GM23338 (cell line): ENCODE data around the gene TULP1. TPM values are rescaled to one million over a fixed set of nuclear protein-coding genes. Genes with fewer than 3 reads are reported as not detected.
A peak's percentile ranks its signal among the peaks of the same experiment; 100 is the strongest.

Experiments used
- ATAC-seq: fragments of 200-7000 bp; cut with Tn5 transposase; 3 replicates; pipeline ENCODE4 v1.9.1; 2020
- DNase-seq: peaks from one replicate; pipeline ENCODE4 v3.0.0-alpha.2; 2015; ENCODE audit warnings: low spot score
- H2AFZ ChIP-seq: fragments of 200-600 bp; sonication (generic); 2 replicates; pipeline ENCODE4 v1.8.0; 2016; ENCODE audit warnings: antibody characterized with exemption, mild to moderate bottlenecking, moderate library complexity
- H3F3A ChIP-seq: fragments of 200-600 bp; sonication (generic); replicated peaks from 2 replicates; pipeline ENCODE4 v1.8.0; 2017; ENCODE audit warnings: antibody characterized with exemption, mixed run types, low read depth
- H3K27ac ChIP-seq: fragments of 200-600 bp; sonication (generic); 2 replicates; pipeline ENCODE4 v1.6.1; 2016; ENCODE audit warnings: low read depth
- H3K27me3 ChIP-seq: fragments of 200-600 bp; sonication (generic); 2 replicates; pipeline ENCODE4 v1.8.0; 2016; ENCODE audit warnings: mild to moderate bottlenecking, mixed run types, moderate library complexity; ENCODE audit not compliant: insufficient read depth
- H3K36me3 ChIP-seq: fragments of 200-600 bp; sonication (generic); 2 replicates; pipeline ENCODE4 v1.8.0; 2016; ENCODE audit warnings: mild to moderate bottlenecking; ENCODE audit not compliant: insufficient read depth
- H3K4me1 ChIP-seq: fragments of 200-600 bp; sonication (generic); 2 replicates; pipeline ENCODE4 v1.8.0; 2016; ENCODE audit warnings: mild to moderate bottlenecking, moderate library complexity; ENCODE audit not compliant: insufficient read depth
- H3K4me2 ChIP-seq: fragments of 200-600 bp; sonication (generic); 2 replicates; pipeline ENCODE4 v1.7.1; 2017; ENCODE audit warnings: mixed run types
- H3K4me3 ChIP-seq: fragments of 200-600 bp; sonication (generic); 2 replicates; pipeline ENCODE4 v1.6.1; 2016; ENCODE audit warnings: mixed run types
- H3K79me2 ChIP-seq: fragments of 200-600 bp; sonication (generic); replicated peaks from 2 replicates; pipeline ENCODE4 v1.8.0; 2017; ENCODE audit warnings: mild to moderate bottlenecking; ENCODE audit not compliant: insufficient read depth
- H3K9me2 ChIP-seq: fragments of 200-600 bp; sonication (generic); 2 replicates; pipeline ENCODE4 v1.8.0; 2017; ENCODE audit not compliant: insufficient read depth
- H4K20me1 ChIP-seq: fragments of 200-600 bp; sonication (generic); replicated peaks from 2 replicates; pipeline ENCODE4 v1.8.0; 2017; ENCODE audit warnings: mild to moderate bottlenecking; ENCODE audit not compliant: insufficient read depth
- H3K27ac Mint-ChIP-seq: 2 replicates; pipeline ENCODE4 v1.8.0; 2020; ENCODE audit warnings: inconsistent platforms, mild to moderate bottlenecking, moderate library complexity, mixed read lengths
- H3K27me3 Mint-ChIP-seq: 3 replicates; pipeline ENCODE4 v1.8.0; 2022; ENCODE audit warnings: low read depth, mild to moderate bottlenecking, moderate library complexity, mixed read lengths, inconsistent platforms; ENCODE audit not compliant: insufficient read depth, poor library complexity
- H3K36me3 Mint-ChIP-seq: 3 replicates; pipeline ENCODE4 v1.8.0; 2021; ENCODE audit warnings: low read depth, mild to moderate bottlenecking, inconsistent platforms, moderate library complexity, mixed read lengths
- H3K4me1 Mint-ChIP-seq: 3 replicates; pipeline ENCODE4 v1.8.0; 2020; ENCODE audit warnings: mild to moderate bottlenecking, inconsistent platforms, mixed read lengths
- H3K4me3 Mint-ChIP-seq: 3 replicates; pipeline ENCODE4 v1.8.0; 2021; ENCODE audit warnings: moderate library complexity, mild to moderate bottlenecking, inconsistent platforms, mixed read lengths
- H3K9me3 Mint-ChIP-seq: 3 replicates; pipeline ENCODE4 v1.8.0; 2020; ENCODE audit warnings: moderate library complexity, mild to moderate bottlenecking, inconsistent platforms, mixed read lengths
- CREB1 ChIP-seq: fragments of 250-450 bp; sonication (Bioruptor Pico); IDR thresholded peaks from 2 replicates; pipeline ENCODE4 v1.5.0; 2020; ENCODE audit warnings: low read depth, mild to moderate bottlenecking, moderate library complexity
- CTCF ChIP-seq, 2 experiments: fragments of 200-600 bp in 1 of 2; sonication (generic) in 1 of 2; conservative IDR thresholded peaks; 2 replicates each; pipeline versions ENCODE4 v1.5.1 to v1.6.1; 2016 to 2017; ENCODE audit warnings: antibody characterized with exemption in 2 of 2, low read depth in 2 of 2, mild to moderate bottlenecking in 2 of 2, moderate library complexity in 1 of 2
- EZH2 ChIP-seq: fragments of 200-600 bp; sonication (generic); IDR thresholded peaks from one replicate; pipeline ENCODE4 v1.8.0; 2017; ENCODE audit warnings: antibody characterized with exemption, mild to moderate bottlenecking, low read depth; ENCODE audit not compliant: unreplicated experiment
- EZH2phosphoT487 ChIP-seq: fragments of 200-600 bp; sonication (generic); IDR thresholded peaks from one replicate; pipeline ENCODE4 v1.8.1; 2018; ENCODE audit warnings: antibody characterized with exemption; ENCODE audit not compliant: unreplicated experiment
- JUNB ChIP-seq: IDR thresholded peaks from one replicate; pipeline ENCODE4 v1.6.1; 2016; ENCODE audit warnings: antibody characterized with exemption; ENCODE audit not compliant: unreplicated experiment
- NANOG ChIP-seq: IDR thresholded peaks from 2 replicates; pipeline ENCODE4 v1.6.1; 2016; ENCODE audit warnings: antibody characterized with exemption, borderline replicate concordance
- POLR2AphosphoS5 ChIP-seq: IDR thresholded peaks from 2 replicates; pipeline ENCODE4 v1.6.1; 2016; ENCODE audit warnings: antibody characterized with exemption, low read depth
- STAT1 ChIP-seq: IDR thresholded peaks from one replicate; pipeline ENCODE4 v1.6.1; 2016; ENCODE audit warnings: antibody characterized with exemption; ENCODE audit not compliant: unreplicated experiment
- ZNF114 ChIP-seq: fragments of 250-450 bp; sonication (Bioruptor Pico); IDR thresholded peaks from 2 replicates; pipeline ENCODE4 v1.5.0; 2020; ENCODE audit warnings: mild to moderate bottlenecking, moderate library complexity
- ZNF331 ChIP-seq: fragments of 250-450 bp; sonication (Bioruptor Pico); IDR thresholded peaks from 2 replicates; pipeline ENCODE4 v1.5.0; 2020; ENCODE audit warnings: low read depth, mild to moderate bottlenecking, moderate library complexity
- polyA plus RNA-seq: library from polyadenylated mRNA; unstranded; fragments of >200 nt; fragmentation: Nextera tagmentation; extraction: Ambion mirVana; gene quantifications from 2 replicates; pipeline ENCODE4 v1.2.1, GENCODE V29; 2016
- total RNA-seq: library from RNA; depleted of rRNA; stranded (reverse); fragments of >200 nt; shearing (Covaris generic); gene quantifications from 2 replicates; pipeline ENCODE4 v1.2.3, GENCODE V29; 2014
- TF ChIP-seq, protein P1 (sequence below): fragments of 250-450 bp; sonication (Bioruptor Pico); IDR thresholded peaks from 2 replicates; pipeline ENCODE4 v1.5.0; 2020; ENCODE audit warnings: mild to moderate bottlenecking, moderate library complexity
- TF ChIP-seq, protein P2 (sequence below): IDR thresholded peaks from 2 replicates; pipeline ENCODE4 v1.6.1; 2016; ENCODE audit warnings: antibody characterized with exemption
- TF ChIP-seq, protein P3 (sequence below): IDR thresholded peaks from one replicate; pipeline ENCODE4 v1.6.1; 2018; ENCODE audit warnings: antibody characterized with exemption; ENCODE audit not compliant: unreplicated experiment

The TULP1 gene
- total and polyA plus RNA-seq, 2 experiments from 2014 or later: 3.0 to 3.8 TPM

DNA sequence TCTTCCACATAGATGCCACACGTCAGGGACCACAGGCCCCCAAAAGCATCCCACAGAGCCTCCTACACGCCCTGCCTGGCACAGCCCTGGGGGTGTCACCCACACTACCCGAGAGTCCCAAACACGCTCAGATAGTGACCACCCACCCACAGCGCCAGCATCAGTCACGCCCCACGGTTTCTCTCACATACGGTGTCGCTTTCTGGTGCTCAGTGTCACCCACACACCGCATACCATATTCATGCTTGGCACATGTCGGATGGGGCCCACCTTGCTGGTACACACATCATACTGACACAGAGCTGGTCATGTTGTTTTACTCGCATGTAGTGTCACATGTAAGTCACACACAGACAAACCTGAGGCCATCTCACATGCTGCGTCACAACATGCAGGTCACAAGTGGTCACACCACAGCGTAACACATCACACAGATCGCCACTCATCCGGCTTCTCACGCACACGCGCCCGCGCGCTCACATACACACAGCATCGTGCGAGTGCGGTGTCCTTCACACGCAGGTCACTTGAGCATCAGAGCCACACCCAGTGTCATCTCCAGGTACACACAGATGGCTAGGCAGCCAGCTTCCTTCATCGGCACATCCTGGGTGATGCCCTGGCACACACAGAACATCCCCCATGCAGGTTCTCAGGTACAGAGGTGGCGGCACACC lies 19.3 kb downstream of the TULP1 start:
- TF ChIP-seq, protein P1, sequence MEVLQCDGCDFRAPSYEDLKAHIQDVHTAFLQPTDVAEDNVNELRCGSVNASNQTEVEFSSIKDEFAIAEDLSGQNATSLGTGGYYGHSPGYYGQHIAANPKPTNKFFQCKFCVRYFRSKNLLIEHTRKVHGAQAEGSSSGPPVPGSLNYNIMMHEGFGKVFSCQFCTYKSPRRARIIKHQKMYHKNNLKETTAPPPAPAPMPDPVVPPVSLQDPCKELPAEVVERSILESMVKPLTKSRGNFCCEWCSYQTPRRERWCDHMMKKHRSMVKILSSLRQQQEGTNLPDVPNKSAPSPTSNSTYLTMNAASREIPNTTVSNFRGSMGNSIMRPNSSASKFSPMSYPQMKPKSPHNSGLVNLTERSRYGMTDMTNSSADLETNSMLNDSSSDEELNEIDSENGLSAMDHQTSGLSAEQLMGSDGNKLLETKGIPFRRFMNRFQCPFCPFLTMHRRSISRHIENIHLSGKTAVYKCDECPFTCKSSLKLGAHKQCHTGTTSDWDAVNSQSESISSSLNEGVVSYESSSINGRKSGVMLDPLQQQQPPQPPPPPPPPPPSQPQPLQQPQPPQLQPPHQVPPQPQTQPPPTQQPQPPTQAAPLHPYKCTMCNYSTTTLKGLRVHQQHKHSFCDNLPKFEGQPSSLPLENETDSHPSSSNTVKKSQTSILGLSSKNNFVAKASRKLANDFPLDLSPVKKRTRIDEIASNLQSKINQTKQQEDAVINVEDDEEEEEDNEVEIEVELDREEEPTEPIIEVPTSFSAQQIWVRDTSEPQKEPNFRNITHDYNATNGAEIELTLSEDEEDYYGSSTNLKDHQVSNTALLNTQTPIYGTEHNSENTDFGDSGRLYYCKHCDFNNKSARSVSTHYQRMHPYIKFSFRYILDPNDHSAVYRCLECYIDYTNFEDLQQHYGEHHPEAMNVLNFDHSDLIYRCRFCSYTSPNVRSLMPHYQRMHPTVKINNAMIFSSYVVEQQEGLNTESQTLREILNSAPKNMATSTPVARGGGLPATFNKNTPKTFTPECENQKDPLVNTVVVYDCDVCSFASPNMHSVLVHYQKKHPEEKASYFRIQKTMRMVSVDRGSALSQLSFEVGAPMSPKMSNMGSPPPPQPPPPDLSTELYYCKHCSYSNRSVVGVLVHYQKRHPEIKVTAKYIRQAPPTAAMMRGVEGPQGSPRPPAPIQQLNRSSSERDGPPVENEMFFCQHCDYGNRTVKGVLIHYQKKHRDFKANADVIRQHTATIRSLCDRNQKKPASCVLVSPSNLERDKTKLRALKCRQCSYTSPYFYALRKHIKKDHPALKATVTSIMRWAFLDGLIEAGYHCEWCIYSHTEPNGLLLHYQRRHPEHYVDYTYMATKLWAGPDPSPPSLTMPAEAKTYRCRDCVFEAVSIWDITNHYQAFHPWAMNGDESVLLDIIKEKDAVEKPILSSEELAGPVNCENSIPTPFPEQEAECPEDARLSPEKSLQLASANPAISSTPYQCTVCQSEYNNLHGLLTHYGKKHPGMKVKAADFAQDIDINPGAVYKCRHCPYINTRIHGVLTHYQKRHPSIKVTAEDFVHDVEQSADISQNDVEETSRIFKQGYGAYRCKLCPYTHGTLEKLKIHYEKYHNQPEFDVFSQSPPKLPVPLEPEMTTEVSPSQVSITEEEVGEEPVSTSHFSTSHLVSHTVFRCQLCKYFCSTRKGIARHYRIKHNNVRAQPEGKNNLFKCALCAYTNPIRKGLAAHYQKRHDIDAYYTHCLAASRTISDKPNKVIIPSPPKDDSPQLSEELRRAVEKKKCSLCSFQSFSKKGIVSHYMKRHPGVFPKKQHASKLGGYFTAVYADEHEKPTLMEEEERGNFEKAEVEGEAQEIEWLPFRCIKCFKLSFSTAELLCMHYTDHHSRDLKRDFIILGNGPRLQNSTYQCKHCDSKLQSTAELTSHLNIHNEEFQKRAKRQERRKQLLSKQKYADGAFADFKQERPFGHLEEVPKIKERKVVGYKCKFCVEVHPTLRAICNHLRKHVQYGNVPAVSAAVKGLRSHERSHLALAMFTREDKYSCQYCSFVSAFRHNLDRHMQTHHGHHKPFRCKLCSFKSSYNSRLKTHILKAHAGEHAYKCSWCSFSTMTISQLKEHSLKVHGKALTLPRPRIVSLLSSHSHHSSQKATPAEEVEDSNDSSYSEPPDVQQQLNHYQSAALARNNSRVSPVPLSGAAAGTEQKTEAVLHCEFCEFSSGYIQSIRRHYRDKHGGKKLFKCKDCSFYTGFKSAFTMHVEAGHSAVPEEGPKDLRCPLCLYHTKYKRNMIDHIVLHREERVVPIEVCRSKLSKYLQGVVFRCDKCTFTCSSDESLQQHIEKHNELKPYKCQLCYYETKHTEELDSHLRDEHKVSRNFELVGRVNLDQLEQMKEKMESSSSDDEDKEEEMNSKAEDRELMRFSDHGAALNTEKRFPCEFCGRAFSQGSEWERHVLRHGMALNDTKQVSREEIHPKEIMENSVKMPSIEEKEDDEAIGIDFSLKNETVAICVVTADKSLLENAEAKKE (CRISPR knock-in tag): no peak
- TF ChIP-seq CREB1 (CRISPR knock-in tag) (no peak), NANOG (no peak), ZNF114 (CRISPR knock-in tag) (no peak), EZH2phosphoT487 (no peak), CTCF (conservative IDR thresholded peaks at IDR 0.05; ENCODE audit: low read depth in 2 of 2) (no peak), JUNB (no peak), EZH2 (no peak), POLR2AphosphoS5 (no peak), ZNF331 (CRISPR knock-in tag) (no peak), STAT1 (no peak)
- TF ChIP-seq, protein P2, sequence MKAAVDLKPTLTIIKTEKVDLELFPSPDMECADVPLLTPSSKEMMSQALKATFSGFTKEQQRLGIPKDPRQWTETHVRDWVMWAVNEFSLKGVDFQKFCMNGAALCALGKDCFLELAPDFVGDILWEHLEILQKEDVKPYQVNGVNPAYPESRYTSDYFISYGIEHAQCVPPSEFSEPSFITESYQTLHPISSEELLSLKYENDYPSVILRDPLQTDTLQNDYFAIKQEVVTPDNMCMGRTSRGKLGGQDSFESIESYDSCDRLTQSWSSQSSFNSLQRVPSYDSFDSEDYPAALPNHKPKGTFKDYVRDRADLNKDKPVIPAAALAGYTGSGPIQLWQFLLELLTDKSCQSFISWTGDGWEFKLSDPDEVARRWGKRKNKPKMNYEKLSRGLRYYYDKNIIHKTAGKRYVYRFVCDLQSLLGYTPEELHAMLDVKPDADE: no peak
- TF ChIP-seq, protein P3, sequence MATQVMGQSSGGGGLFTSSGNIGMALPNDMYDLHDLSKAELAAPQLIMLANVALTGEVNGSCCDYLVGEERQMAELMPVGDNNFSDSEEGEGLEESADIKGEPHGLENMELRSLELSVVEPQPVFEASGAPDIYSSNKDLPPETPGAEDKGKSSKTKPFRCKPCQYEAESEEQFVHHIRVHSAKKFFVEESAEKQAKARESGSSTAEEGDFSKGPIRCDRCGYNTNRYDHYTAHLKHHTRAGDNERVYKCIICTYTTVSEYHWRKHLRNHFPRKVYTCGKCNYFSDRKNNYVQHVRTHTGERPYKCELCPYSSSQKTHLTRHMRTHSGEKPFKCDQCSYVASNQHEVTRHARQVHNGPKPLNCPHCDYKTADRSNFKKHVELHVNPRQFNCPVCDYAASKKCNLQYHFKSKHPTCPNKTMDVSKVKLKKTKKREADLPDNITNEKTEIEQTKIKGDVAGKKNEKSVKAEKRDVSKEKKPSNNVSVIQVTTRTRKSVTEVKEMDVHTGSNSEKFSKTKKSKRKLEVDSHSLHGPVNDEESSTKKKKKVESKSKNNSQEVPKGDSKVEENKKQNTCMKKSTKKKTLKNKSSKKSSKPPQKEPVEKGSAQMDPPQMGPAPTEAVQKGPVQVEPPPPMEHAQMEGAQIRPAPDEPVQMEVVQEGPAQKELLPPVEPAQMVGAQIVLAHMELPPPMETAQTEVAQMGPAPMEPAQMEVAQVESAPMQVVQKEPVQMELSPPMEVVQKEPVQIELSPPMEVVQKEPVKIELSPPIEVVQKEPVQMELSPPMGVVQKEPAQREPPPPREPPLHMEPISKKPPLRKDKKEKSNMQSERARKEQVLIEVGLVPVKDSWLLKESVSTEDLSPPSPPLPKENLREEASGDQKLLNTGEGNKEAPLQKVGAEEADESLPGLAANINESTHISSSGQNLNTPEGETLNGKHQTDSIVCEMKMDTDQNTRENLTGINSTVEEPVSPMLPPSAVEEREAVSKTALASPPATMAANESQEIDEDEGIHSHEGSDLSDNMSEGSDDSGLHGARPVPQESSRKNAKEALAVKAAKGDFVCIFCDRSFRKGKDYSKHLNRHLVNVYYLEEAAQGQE: no peak
- ATAC-seq (no peak), DNase-seq (no peak)
- H3F3A ChIP-seq: peaks cover 15% of the 10 kb centered on the region; the same call in 1 of the 2 replicates
- Mint-ChIP-seq H3K27me3 (peaks cover 45% of the 10 kb centered on the region), H3K36me3 (peaks cover 1% of the 10 kb centered on the region; the same call in 1 of the 3 replicates), H3K4me3 (peak overlapping the region; percentile 36; the same call in 2 of the 3 replicates), H3K9me3 (no peaks in the 10 kb centered on the region; the same call in 2 of the 3 replicates), H3K4me1 (peaks cover 61% of the 10 kb centered on the region), H3K27ac (no peak overlapping the region; the same call in 1 of the 2 replicates)
- peaks cover 11% of the 10 kb centered on the region; the same call in 1 of the 2 replicates for H4K20me1 ChIP-seq
- peaks cover 77% of the 10 kb centered on the region for H3K4me1 ChIP-seq
- H3K4me3 ChIP-seq: peak overlapping the region; percentile 35; the same call in 1 of the 2 replicates
- no peaks in the 10 kb centered on the region for H3K36me3 ChIP-seq
- no peak overlapping the region for H3K27ac ChIP-seq
- peak overlapping the region; percentile 98 for H3K4me2 ChIP-seq
- H3K79me2 ChIP-seq: peaks cover 61% of the 10 kb centered on the region
- H2AFZ ChIP-seq: no peak overlapping the region
- H3K9me2 ChIP-seq: no peaks in the 10 kb centered on the region
- H3K27me3 ChIP-seq: no peaks in the 10 kb centered on the region
